GM12878 (cell line): ENCODE measurements around the gene PRKAB1. TPM values are rescaled to one million over a fixed set of nuclear protein-coding genes. Genes with fewer than 3 reads are reported as not detected.

Source experiments
- ATAC-seq: fragments of 200-7000 bp; cut with Tn5 transposase; 3 replicates; pipeline ENCODE4 v1.9.1; 2020; ENCODE audit warnings: mild to moderate bottlenecking, moderate library complexity
- BruUV-seq: library from RNA; stranded (reverse); fragments of 400-500 nt; replicated peaks from 2 replicates; lab custom pipeline; 2021; lab: Mats Ljungman, UMichigan
- CTCF ChIA-PET: fragments of 300-600 bp; sonication (Branson Sonifier 250); formaldehyde crosslinking; extraction: SDS; loops from one replicate; lab custom pipeline; 2021; ENCODE audit warnings: inconsistent platforms; lab: Yijun Ruan, JAX
- POLR2A ChIA-PET: fragments of 350-600 bp; formaldehyde crosslinking; extraction: SDS; loops from one replicate; lab custom pipeline; 2021; ENCODE audit warnings: inconsistent platforms; lab: Charles Lee
- RAD21 ChIA-PET: fragments of 300-600 bp; sonication (Branson Sonifier 250); formaldehyde crosslinking; loops from one replicate; lab custom pipeline; 2023; ENCODE audit warnings: antibody characterized with exemption; ENCODE audit not compliant: unreplicated experiment; lab: Charles Lee
- SMC1A ChIA-PET: fragments of 300-600 bp; sonication (Branson Sonifier 250); formaldehyde crosslinking; loops from one replicate; lab custom pipeline; 2023; ENCODE audit not compliant: unreplicated experiment, uncharacterized antibody; lab: Charles Lee
- DNase-seq: peaks from one replicate; pipeline ENCODE4 v3.0.0-alpha.2; 2011; ENCODE audit warnings: low read depth, low spot score
- FAIRE-seq: peaks from 3 replicates; lab custom pipeline; 2011; peaks lifted over from hg19 to GRCh38; lab: Jason Lieb, UNC
- H2AFZ ChIP-seq: 2 replicates; pipeline ENCODE4 v1.6.0; 2011; ENCODE audit warnings: low read depth, low read length, control low read depth; ENCODE audit not compliant: control insufficient read depth
- H3K27ac ChIP-seq: 2 replicates; pipeline ENCODE4 v1.5.1; 2011; ENCODE audit warnings: control low read depth; ENCODE audit not compliant: control insufficient read depth, insufficient read depth
- H3K27me3 ChIP-seq, 2 experiments: replicated peaks in 1 of 2; 2 replicates each; pipeline versions ENCODE4 v1.6.0 to v1.6.1; 2011; ENCODE audit warnings: low read length in 1 of 2; ENCODE audit not compliant: control insufficient read depth in 2 of 2, insufficient read depth in 2 of 2
- H3K36me3 ChIP-seq, 2 experiments: 2 replicates each; pipeline ENCODE4 v1.5.1; 2011; ENCODE audit warnings: low read length in 1 of 2; ENCODE audit not compliant: control insufficient read depth in 2 of 2, insufficient read depth in 2 of 2
- H3K4me1 ChIP-seq: 2 replicates; pipeline ENCODE4 v1.6.1; 2011; ENCODE audit warnings: mild to moderate bottlenecking, low read length, moderate library complexity, mixed read lengths; ENCODE audit not compliant: control insufficient read depth, insufficient read depth
- H3K4me2 ChIP-seq: 2 replicates; pipeline ENCODE4 v1.6.0; 2011; ENCODE audit warnings: control low read depth; ENCODE audit not compliant: control insufficient read depth, insufficient read depth
- H3K4me3 ChIP-seq: fragments of 200-600 bp; sonication (generic); 2 replicates; pipeline ENCODE4 v1.5.1; 2016
- H3K79me2 ChIP-seq: 2 replicates; pipeline ENCODE4 v1.6.0; 2011; ENCODE audit warnings: low read length; ENCODE audit not compliant: control insufficient read depth, insufficient read depth
- H3K9ac ChIP-seq: 2 replicates; pipeline ENCODE4 v1.8.0; 2011; ENCODE audit warnings: low read length, control low read depth, mixed read lengths; ENCODE audit not compliant: control insufficient read depth, insufficient read depth
- H3K9me3 ChIP-seq: replicated peaks from 3 replicates; pipeline ENCODE4 v1.5.1; 2011; ENCODE audit warnings: mild to moderate bottlenecking, low read length; ENCODE audit not compliant: control insufficient read depth, insufficient read depth
- H4K20me1 ChIP-seq: 2 replicates; pipeline ENCODE4 v1.6.0; 2011; ENCODE audit not compliant: control insufficient read depth, insufficient read depth
- BMI1 ChIP-seq: fragments of 450-650 bp; IDR thresholded peaks from 2 replicates; pipeline ENCODE4 v1.6.1; 2016; ENCODE audit warnings: mild to moderate bottlenecking, moderate library complexity, borderline replicate concordance
- CBFB ChIP-seq: IDR thresholded peaks from 2 replicates; pipeline ENCODE4 v1.6.1; 2016; ENCODE audit warnings: antibody characterized with exemption, low read depth
- CHD1 ChIP-seq: IDR thresholded peaks from 2 replicates; pipeline ENCODE4 v1.6.1; 2012; ENCODE audit warnings: low read depth, low read length, improper control_type of control experiment
- CREM ChIP-seq: IDR thresholded peaks from 2 replicates; pipeline ENCODE4 v1.6.1; 2014; ENCODE audit warnings: antibody characterized with exemption, low read depth
- E2F8 ChIP-seq: fragments of 450-650 bp; IDR thresholded peaks from 2 replicates; pipeline ENCODE4 v1.6.1; 2018; ENCODE audit warnings: mild to moderate bottlenecking, low read depth, moderate library complexity; ENCODE audit not compliant: partially characterized antibody
- ETV6 ChIP-seq, 2 experiments: fragments of 450-650 bp in 1 of 2; IDR thresholded peaks in 1 of 2; conservative IDR thresholded peaks in 1 of 2; 2 replicates each; pipeline ENCODE4 v1.6.1; 2014; ENCODE audit warnings: antibody characterized with exemption in 1 of 2, borderline replicate concordance in 1 of 2, low read depth in 1 of 2, mild to moderate bottlenecking in 1 of 2, moderate library complexity in 1 of 2
- GABPA ChIP-seq: IDR thresholded peaks from 2 replicates; pipeline ENCODE4 v1.6.1; 2014; ENCODE audit warnings: antibody characterized with exemption, low read depth, mild to moderate bottlenecking, inconsistent platforms
- MEF2B ChIP-seq: fragments of 450-650 bp; IDR thresholded peaks from 2 replicates; pipeline ENCODE4 v1.6.1; 2018; ENCODE audit warnings: mild to moderate bottlenecking, moderate library complexity; ENCODE audit not compliant: partially characterized antibody, poor library complexity, severe bottlenecking
- MTA2 ChIP-seq: fragments of 450-650 bp; IDR thresholded peaks from 2 replicates; pipeline ENCODE4 v1.6.1; 2016; ENCODE audit warnings: low read depth, mild to moderate bottlenecking, moderate library complexity
- PAX8 ChIP-seq: fragments of 450-650 bp; IDR thresholded peaks from 2 replicates; pipeline ENCODE4 v1.6.1; 2017; ENCODE audit warnings: mild to moderate bottlenecking, moderate library complexity
- RCOR1 ChIP-seq: conservative IDR thresholded peaks from 2 replicates; pipeline ENCODE4 v1.6.1; 2012; ENCODE audit warnings: low read depth, low read length, improper control_type of control experiment
- RELA ChIP-seq: fragments of 450-650 bp; IDR thresholded peaks from 2 replicates; pipeline ENCODE4 v1.8.0; 2014; ENCODE audit warnings: borderline replicate concordance; ENCODE audit not compliant: partially characterized antibody
- SREBF1 ChIP-seq: IDR thresholded peaks from 2 replicates; pipeline ENCODE4 v1.6.1; 2012; ENCODE audit warnings: mild to moderate bottlenecking, low read length
- STAT1 ChIP-seq: fragments of 450-650 bp; conservative IDR thresholded peaks from 2 replicates; pipeline ENCODE4 v1.6.1; 2014; ENCODE audit warnings: antibody characterized with exemption, mild to moderate bottlenecking
- STAT3 ChIP-seq: IDR thresholded peaks from 2 replicates; pipeline ENCODE4 v1.6.1; 2011; ENCODE audit warnings: low read depth, low read length, improper control_type of control experiment
- TARDBP ChIP-seq: IDR thresholded peaks from 2 replicates; pipeline ENCODE4 v1.6.1; 2016; ENCODE audit warnings: borderline replicate concordance
- TCF3 ChIP-seq: IDR thresholded peaks from 2 replicates; pipeline ENCODE4 v1.6.1; 2012; ENCODE audit warnings: low read depth, mild to moderate bottlenecking, low read length, borderline replicate concordance; ENCODE audit not compliant: insufficient read depth
- WGBS: methylation state at CpG from one replicate; pipeline ENCODE4 v1.1.6; 2016; ENCODE audit warnings: low lambda C conversion rate; ENCODE audit not compliant: insufficient replicate concordance, insufficient coverage; ENCODE audit errors: missing lambda C conversion rate; 5-methylcytosine and 5-hydroxymethylcytosine counted together
- in situ Hi-C: fragments of 300-500 bp; cut with MboI; formaldehyde crosslinking; loops from 9 replicates; pipeline ENCODE4 v1.14.3; 2018; ENCODE audit warnings: mixed read lengths
- intact Hi-C: fragments of 100-400 bp; cut with micrococcal nuclease; formaldehyde crosslinking; loops from one replicate; pipeline ENCODE4 v1.14.2; 2022; ENCODE audit not compliant: unreplicated experiment
- polyA plus RNA-seq, 11 experiments: library from polyadenylated mRNA; depleted of rRNA in 4 of 11; unstranded in 6 of 11; stranded (reverse) in 5 of 11; fragments of >200 nt; fragmentation: Nextera tagmentation in 4 of 11; fragmentation: Illumina TruSeq in 1 of 11; extraction: Ambion mirVana in 4 of 11; extraction: Trizol in 1 of 11; gene quantifications; 1 replicate in 1 of 11; 2 replicates in 10 of 11; pipeline versions ENCODE4 v1.2.1 to v1.2.3, GENCODE V29; 2011 to 2016; ENCODE audit warnings: inconsistent platforms in 2 of 11, missing spikeins in 2 of 11, low read depth in 1 of 11
- total RNA-seq, 4 experiments: library from RNA; depleted of rRNA in 3 of 4; stranded (reverse); fragments of >200 nt in 3 of 4; fragmentation: Illumina TruSeq in 1 of 4; extraction: Trizol in 1 of 4; gene quantifications; 2 replicates each; pipeline versions ENCODE4 v1.2.1 to v1.2.3, GENCODE V29; 2013 to 2021
- TF ChIP-seq, protein P1 (sequence below): IDR thresholded peaks from 2 replicates; pipeline ENCODE4 v1.6.1; 2011; ENCODE audit warnings: low read depth, mild to moderate bottlenecking, low read length, moderate library complexity, borderline replicate concordance; ENCODE audit errors: extremely low read depth
- TF ChIP-seq, protein P2 (sequence below): fragments of 450-650 bp; formaldehyde crosslinking; IDR thresholded peaks from 2 replicates; pipeline ENCODE4 v1.4.0; 2020; ENCODE audit warnings: mild to moderate bottlenecking, moderate library complexity

The PRKAB1 gene
- total and polyA plus RNA-seq, 10 of the 15 experiments (the other 5 are each of a cell fraction or from before 2014, with no cell fraction given), result 24.6 to 85.0 (median 50.6) TPM

GRCh38 chr12:119692410-119692809 is 24.5 kb downstream of the PRKAB1 start:
- ChIA-PET SMC1A (no interaction called here), CTCF (no interaction called here), POLR2A (no interaction called here), RAD21 (no interaction called here)
- no TSS peak for BruUV-seq
- H3K27ac ChIP-seq, result no peak overlapping the region
- H3K4me2 ChIP-seq, result no peak overlapping the region
- no peak overlapping the region for H3K4me3 ChIP-seq
- H3K27me3 ChIP-seq, result no peaks in the 10 kb centered on the region
- no peak for FAIRE-seq
- no peaks in the 10 kb centered on the region for H4K20me1 ChIP-seq
- H3K9ac ChIP-seq, result no peak overlapping the region
- ATAC-seq, result no peak
- H3K36me3 ChIP-seq, result peaks cover 8 to 11% of the 10 kb centered on the region in 2 experiments; a peak in 3 of 4 replicates
- no peaks in the 10 kb centered on the region for H3K9me3 ChIP-seq
- DNase-seq, result no peak
- 89% methylated on average over 5 of the region's 5 CpGs for WGBS
- no peaks in the 10 kb centered on the region for H3K4me1 ChIP-seq
- H3K79me2 ChIP-seq, result no peaks in the 10 kb centered on the region
- H2AFZ ChIP-seq, result no peak overlapping the region
- TF ChIP-seq E2F8, result no peak
- TF ChIP-seq SREBF1, result no peak
- no peak for TF ChIP-seq TCF3
- no peak for TF ChIP-seq MTA2
- TF ChIP-seq TARDBP, result no peak
- TF ChIP-seq, protein P1, sequence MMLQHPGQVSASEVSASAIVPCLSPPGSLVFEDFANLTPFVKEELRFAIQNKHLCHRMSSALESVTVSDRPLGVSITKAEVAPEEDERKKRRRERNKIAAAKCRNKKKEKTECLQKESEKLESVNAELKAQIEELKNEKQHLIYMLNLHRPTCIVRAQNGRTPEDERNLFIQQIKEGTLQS, result no peak
- no peak for TF ChIP-seq CHD1
- TF ChIP-seq, protein P2, sequence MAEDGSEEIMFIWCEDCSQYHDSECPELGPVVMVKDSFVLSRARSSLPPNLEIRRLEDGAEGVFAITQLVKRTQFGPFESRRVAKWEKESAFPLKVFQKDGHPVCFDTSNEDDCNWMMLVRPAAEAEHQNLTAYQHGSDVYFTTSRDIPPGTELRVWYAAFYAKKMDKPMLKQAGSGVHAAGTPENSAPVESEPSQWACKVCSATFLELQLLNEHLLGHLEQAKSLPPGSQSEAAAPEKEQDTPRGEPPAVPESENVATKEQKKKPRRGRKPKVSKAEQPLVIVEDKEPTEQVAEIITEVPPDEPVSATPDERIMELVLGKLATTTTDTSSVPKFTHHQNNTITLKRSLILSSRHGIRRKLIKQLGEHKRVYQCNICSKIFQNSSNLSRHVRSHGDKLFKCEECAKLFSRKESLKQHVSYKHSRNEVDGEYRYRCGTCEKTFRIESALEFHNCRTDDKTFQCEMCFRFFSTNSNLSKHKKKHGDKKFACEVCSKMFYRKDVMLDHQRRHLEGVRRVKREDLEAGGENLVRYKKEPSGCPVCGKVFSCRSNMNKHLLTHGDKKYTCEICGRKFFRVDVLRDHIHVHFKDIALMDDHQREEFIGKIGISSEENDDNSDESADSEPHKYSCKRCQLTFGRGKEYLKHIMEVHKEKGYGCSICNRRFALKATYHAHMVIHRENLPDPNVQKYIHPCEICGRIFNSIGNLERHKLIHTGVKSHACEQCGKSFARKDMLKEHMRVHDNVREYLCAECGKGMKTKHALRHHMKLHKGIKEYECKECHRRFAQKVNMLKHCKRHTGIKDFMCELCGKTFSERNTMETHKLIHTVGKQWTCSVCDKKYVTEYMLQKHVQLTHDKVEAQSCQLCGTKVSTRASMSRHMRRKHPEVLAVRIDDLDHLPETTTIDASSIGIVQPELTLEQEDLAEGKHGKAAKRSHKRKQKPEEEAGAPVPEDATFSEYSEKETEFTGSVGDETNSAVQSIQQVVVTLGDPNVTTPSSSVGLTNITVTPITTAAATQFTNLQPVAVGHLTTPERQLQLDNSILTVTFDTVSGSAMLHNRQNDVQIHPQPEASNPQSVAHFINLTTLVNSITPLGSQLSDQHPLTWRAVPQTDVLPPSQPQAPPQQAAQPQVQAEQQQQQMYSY (CRISPR knock-in tag), result no peak
- TF ChIP-seq CREM, result no peak
- no peak for TF ChIP-seq GABPA
- no peak for TF ChIP-seq ETV6 (conservative IDR thresholded peaks at IDR 0.05 in 1 of 2, IDR thresholded peaks at IDR 0.05 in 1 of 2; ENCODE audit: borderline replicate concordance in 1 of 2, low read depth in 1 of 2)
- TF ChIP-seq STAT3, result no peak
- no peak for TF ChIP-seq MEF2B
- no peak for TF ChIP-seq RELA
- no peak for TF ChIP-seq BMI1
- TF ChIP-seq RCOR1, result no peak
- no peak for TF ChIP-seq STAT1
- TF ChIP-seq PAX8, result no peak
- TF ChIP-seq CBFB, result no peak
- intact Hi-C loops, result loop anchor here (10.0 kb wide), 1 partner anchor 212 kb away; no protein-coding TSS in a partner anchor
- in situ Hi-C loops, result no loop called here
